B cell (primary cell): ENCODE data around the gene USP49. TPM values are rescaled to one million over a fixed set of nuclear protein-coding genes. Genes with fewer than 3 reads are reported as not detected.

Source experiments
- ATAC-seq: fragments of 200-7000 bp; cut with Tn5 transposase; one replicate; pipeline ENCODE4 v1.10.0; 2021; ENCODE audit warnings: low read depth, mild to moderate bottlenecking, moderate number of reproducible peaks, moderate library complexity
- CTCF ChIA-PET: fragments of 350-600 bp; sonication (Branson Sonifier 250); formaldehyde crosslinking; loops from one replicate; lab custom pipeline; 2021; ENCODE audit warnings: antibody characterized with exemption, inconsistent platforms; lab: Charles Lee
- POLR2A ChIA-PET: fragments of 350-600 bp; sonication (Branson Sonifier 250); formaldehyde crosslinking; loops from one replicate; lab custom pipeline; 2021; ENCODE audit warnings: antibody characterized with exemption; lab: Charles Lee
- DNase-seq: peaks from one replicate; pipeline ENCODE4 v3.0.0; 2013
- H2AFZ ChIP-seq: 2 replicates; pipeline ENCODE4 v1.6.1; 2012; ENCODE audit warnings: mild to moderate bottlenecking, low read depth, low read length; ENCODE audit not compliant: insufficient read depth, poor library complexity, severe bottlenecking
- H3K27ac ChIP-seq, 2 donors: 1 replicate in 1 of 2; 2 replicates in 1 of 2; pipeline ENCODE4 v1.5.1; 2012 to 2013; ENCODE audit warnings: low read length in 2 of 2, mild to moderate bottlenecking in 2 of 2, moderate library complexity in 1 of 2
- H3K27me3 ChIP-seq, 4 experiments: fragments of 200-600 bp in 1 of 4; sonication (generic) in 1 of 4; replicated peaks in 1 of 4; 1 replicate in 2 of 4; 2 replicates in 2 of 4; pipeline versions ENCODE4 v1.6.1 to v1.7.0; 2013 to 2016; ENCODE audit warnings: low read length in 3 of 4, mild to moderate bottlenecking in 2 of 4, mixed read lengths in 1 of 4, moderate library complexity in 1 of 4; ENCODE audit not compliant: insufficient read depth in 4 of 4, control insufficient read depth in 3 of 4; ENCODE audit errors: control extremely low read depth in 1 of 4
- H3K36me3 ChIP-seq, 2 experiments: replicated peaks in 1 of 2; 1 replicate in 1 of 2; 2 replicates in 1 of 2; pipeline versions ENCODE4 v1.6.1 to v1.7.1; 2013; ENCODE audit warnings: low read length in 1 of 2; ENCODE audit not compliant: insufficient read depth in 2 of 2, control insufficient read depth in 1 of 2; ENCODE audit errors: control extremely low read depth in 1 of 2, extremely low read depth in 1 of 2
- H3K4me1 ChIP-seq, 2 donors: fragments of 200-600 bp in 1 of 2; sonication (generic) in 1 of 2; 1 replicate in 1 of 2; 2 replicates in 1 of 2; pipeline versions ENCODE4 v1.5.1 to v1.6.1; 2013 to 2017; ENCODE audit warnings: low read length in 2 of 2; ENCODE audit not compliant: control insufficient read depth in 2 of 2, insufficient read depth in 2 of 2
- H3K4me2 ChIP-seq: replicated peaks from 2 replicates; pipeline ENCODE3; 2012; ENCODE audit warnings: mild to moderate bottlenecking, low read depth, low read length; ENCODE audit not compliant: poor library complexity, severe bottlenecking
- H3K4me3 ChIP-seq, 5 experiments: fragments of 200-600 bp in 1 of 5; sonication (generic) in 1 of 5; 1 replicate in 3 of 5; 2 replicates in 2 of 5; pipeline versions ENCODE4 v1.5.1 to v1.7.0; 2011 to 2016; ENCODE audit warnings: low read length in 4 of 5, mild to moderate bottlenecking in 4 of 5, low read depth in 2 of 5, control low read depth in 1 of 5, moderate library complexity in 1 of 5; ENCODE audit not compliant: insufficient read depth in 1 of 5; ENCODE audit errors: control extremely low read depth in 1 of 5, extremely low read depth in 1 of 5
- H3K79me2 ChIP-seq: fragments of 200-600 bp; sonication (generic); one replicate; pipeline ENCODE4 v1.6.0; 2016; ENCODE audit warnings: low read length; ENCODE audit not compliant: control insufficient read depth, insufficient read depth
- H3K9ac ChIP-seq: fragments of 200-600 bp; sonication (generic); 2 replicates; pipeline ENCODE4 v1.6.1; 2017; ENCODE audit warnings: mild to moderate bottlenecking, low read length, moderate library complexity
- H3K9me3 ChIP-seq, 3 donors: one replicate each; pipeline versions ENCODE4 v1.6.1 to v1.7.1; 2013; ENCODE audit warnings: low read length in 2 of 3; ENCODE audit not compliant: control insufficient read depth in 2 of 3, insufficient read depth in 1 of 3; ENCODE audit errors: control extremely low read depth in 1 of 3
- H4K20me1 ChIP-seq: 2 replicates; pipeline ENCODE4 v1.6.0; 2012; ENCODE audit warnings: mild to moderate bottlenecking, low read length; ENCODE audit not compliant: insufficient read depth, control insufficient read depth, poor library complexity, severe bottlenecking
- H3K27ac Mint-ChIP-seq: one replicate; pipeline ENCODE4 v1.8.0; 2021; ENCODE audit warnings: mixed read lengths
- H3K27me3 Mint-ChIP-seq: one replicate; pipeline ENCODE4 v1.8.0; 2021; ENCODE audit warnings: mixed read lengths
- H3K4me1 Mint-ChIP-seq: one replicate; pipeline ENCODE4 v1.8.0; 2021; ENCODE audit warnings: mixed read lengths
- H3K4me3 Mint-ChIP-seq: one replicate; pipeline ENCODE4 v1.8.0; 2021; ENCODE audit warnings: mixed read lengths
- H3K9me3 Mint-ChIP-seq: one replicate; pipeline ENCODE4 v1.8.0; 2022; ENCODE audit warnings: mixed read lengths; ENCODE audit not compliant: insufficient read depth
- CTCF ChIP-seq: fragments of 200-600 bp; IDR thresholded peaks from one replicate; pipeline ENCODE4 v1.8.0; 2022; ENCODE audit warnings: antibody characterized with exemption, mild to moderate bottlenecking
- EZH2 ChIP-seq: IDR thresholded peaks from 2 replicates; pipeline ENCODE4 v1.6.1; 2012; ENCODE audit warnings: borderline replicate concordance, low read depth, mild to moderate bottlenecking, moderate library complexity, low read length; ENCODE audit not compliant: insufficient read depth, poor library complexity, severe bottlenecking
- WGBS: methylation state at CpG from one replicate; pipeline ENCODE4 v1.1.5; 2013; ENCODE audit warnings: missing lambda C conversion rate; ENCODE audit not compliant: insufficient coverage; 5-methylcytosine and 5-hydroxymethylcytosine counted together
- intact Hi-C: fragments of 100-400 bp; cut with micrococcal nuclease; formaldehyde crosslinking; loops from one replicate; pipeline ENCODE4 v1.10.0; 2022
- polyA plus RNA-seq: library from polyadenylated mRNA; depleted of rRNA; stranded (reverse); fragments of >200 nt; gene quantifications from 2 replicates; pipeline ENCODE4 v1.2.3, GENCODE V29; 2012
- total RNA-seq, 2 donors: library from RNA; stranded (reverse); fragments of 120-200 nt in 1 of 2; gene quantifications; 1 replicate in 1 of 2; 2 replicates in 1 of 2; pipeline versions ENCODE4 v1.2.3 to v1.2.4, GENCODE V29; 2013 to 2022

The USP49 gene
- total and polyA plus RNA-seq, 2 donors (not counting 1 experiment from before 2014, with no cell fraction given) = 2.6 to 9.9 TPM

DNA sequence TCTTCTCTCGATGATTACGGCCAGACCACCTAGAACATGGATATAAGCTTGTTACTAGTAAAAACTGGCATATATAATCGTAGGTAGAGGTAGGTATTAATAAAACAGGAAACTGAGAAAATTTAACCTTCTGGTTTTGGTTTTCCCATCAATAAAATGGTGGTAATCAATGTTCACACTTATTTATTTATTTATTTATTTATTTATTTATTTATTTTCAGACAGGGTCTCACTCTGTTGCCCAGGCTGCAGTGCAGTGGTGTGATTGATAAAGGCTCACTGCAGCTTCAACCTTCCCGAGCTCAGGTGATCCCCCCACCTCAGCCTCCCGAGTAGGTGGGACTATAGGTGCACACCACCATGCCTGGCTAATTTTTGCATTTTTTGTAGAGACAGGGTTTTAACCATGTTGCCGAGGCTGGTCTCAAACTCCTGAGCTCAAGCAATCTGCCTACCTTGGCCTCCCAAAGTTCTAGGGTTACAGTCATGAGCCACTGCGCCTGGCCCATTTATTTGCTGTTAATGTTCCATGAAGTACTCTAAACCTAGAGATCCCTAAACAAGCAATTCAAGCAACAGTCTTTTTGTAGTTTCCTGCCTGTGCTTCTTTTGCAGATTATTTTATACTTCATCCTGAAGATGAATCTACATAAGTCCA is 96.1 kb downstream of the USP49 start:
- Histone ChIP-seq H3K9me3 (no peaks in the 10 kb centered on the region), H3K4me3 (no peak overlapping the region), H3K4me2 (no peak overlapping the region), H3K9ac (no peak overlapping the region), H3K4me1 (no peaks in the 10 kb centered on the region), H3K79me2 (peaks cover 3% of the 10 kb centered on the region), H3K27ac (no peak overlapping the region), H3K27me3 (no peaks in the 10 kb centered on the region), H3K36me3 (peaks cover 2 to 5% of the 10 kb centered on the region in 2 experiments), H2AFZ (no peak overlapping the region), H4K20me1 (no peaks in the 10 kb centered on the region)
- no peak overlapping the region for H3K4me3 Mint-ChIP-seq
- intact Hi-C loops = no loop called here
- H3K9me3 Mint-ChIP-seq = no peaks in the 10 kb centered on the region
- H3K27ac Mint-ChIP-seq = no peak overlapping the region
- H3K4me1 Mint-ChIP-seq = no peaks in the 10 kb centered on the region
- DNase-seq = no peak
- TF ChIP-seq EZH2 (no peak), CTCF (no peak)
- WGBS = 100% methylated on average over 3 of the region's 7 CpGs
- no peaks in the 10 kb centered on the region for H3K27me3 Mint-ChIP-seq
- CTCF ChIA-PET = interaction anchor here (0.9 to 1.1 kb wide), 2 partner anchors 8 to 244 kb away, joined by 3 read pairs; no protein-coding TSS in a partner anchor
- no peak for ATAC-seq
- POLR2A ChIA-PET = no interaction called here

- DNase-seq (no peak), ATAC-seq (no peak)
- no peaks in the 10 kb centered on the region for H3K9me3 Mint-ChIP-seq
- Histone ChIP-seq H3K4me3 (no peak overlapping the region), H3K9me3 (no peaks in the 10 kb centered on the region), H3K9ac (no peak overlapping the region), H2AFZ (no peak overlapping the region), H3K4me1 (no peaks in the 10 kb centered on the region), H4K20me1 (no peaks in the 10 kb centered on the region), H3K36me3 (peaks cover 0 to 24% of the 10 kb centered on the region in 2 experiments), H3K27ac (no peak overlapping the region), H3K79me2 (peaks cover 3% of the 10 kb centered on the region), H3K27me3 (no peaks in the 10 kb centered on the region), H3K4me2 (no peak overlapping the region)
- intact Hi-C loops = no loop called here
- no CpG with 5 or more reads among the region's 2 CpGs for WGBS
- TF ChIP-seq EZH2 = no peak
- POLR2A ChIA-PET = no interaction called here
- H3K27me3 Mint-ChIP-seq = no peaks in the 10 kb centered on the region
- no peaks in the 10 kb centered on the region for H3K4me1 Mint-ChIP-seq
- H3K4me3 Mint-ChIP-seq = no peak overlapping the region
- CTCF ChIA-PET = no interaction called here
- no peak overlapping the region for H3K27ac Mint-ChIP-seq
Observed at GRCh38 chr6:41796474-41796873, 98.7 kb downstream of the USP49 start.
